ENCODE results near the gene CYRIA.

DNA sequence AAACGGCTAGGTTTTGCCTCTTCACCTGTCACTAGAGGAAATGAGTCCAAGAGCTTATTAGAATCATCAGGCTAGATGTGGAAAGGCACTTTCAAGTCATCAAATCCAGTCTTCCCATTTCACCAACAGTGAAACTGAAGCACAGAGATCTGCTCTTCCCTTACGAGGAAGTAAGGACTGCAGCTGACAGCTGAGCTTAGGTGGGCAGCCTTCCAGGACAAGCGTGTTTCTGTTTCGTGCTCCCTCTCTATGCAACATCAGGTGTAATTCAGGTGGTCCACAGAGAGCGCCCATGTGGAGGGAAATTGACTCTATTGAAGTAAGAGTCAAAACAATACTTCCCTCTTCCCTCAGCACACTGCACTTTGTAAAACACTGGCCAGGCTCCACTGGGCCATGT is 5.5 kb downstream of the CYRIA start:
- TF ChIP-seq, protein P1, sequence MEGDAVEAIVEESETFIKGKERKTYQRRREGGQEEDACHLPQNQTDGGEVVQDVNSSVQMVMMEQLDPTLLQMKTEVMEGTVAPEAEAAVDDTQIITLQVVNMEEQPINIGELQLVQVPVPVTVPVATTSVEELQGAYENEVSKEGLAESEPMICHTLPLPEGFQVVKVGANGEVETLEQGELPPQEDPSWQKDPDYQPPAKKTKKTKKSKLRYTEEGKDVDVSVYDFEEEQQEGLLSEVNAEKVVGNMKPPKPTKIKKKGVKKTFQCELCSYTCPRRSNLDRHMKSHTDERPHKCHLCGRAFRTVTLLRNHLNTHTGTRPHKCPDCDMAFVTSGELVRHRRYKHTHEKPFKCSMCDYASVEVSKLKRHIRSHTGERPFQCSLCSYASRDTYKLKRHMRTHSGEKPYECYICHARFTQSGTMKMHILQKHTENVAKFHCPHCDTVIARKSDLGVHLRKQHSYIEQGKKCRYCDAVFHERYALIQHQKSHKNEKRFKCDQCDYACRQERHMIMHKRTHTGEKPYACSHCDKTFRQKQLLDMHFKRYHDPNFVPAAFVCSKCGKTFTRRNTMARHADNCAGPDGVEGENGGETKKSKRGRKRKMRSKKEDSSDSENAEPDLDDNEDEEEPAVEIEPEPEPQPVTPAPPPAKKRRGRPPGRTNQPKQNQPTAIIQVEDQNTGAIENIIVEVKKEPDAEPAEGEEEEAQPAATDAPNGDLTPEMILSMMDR (IDR thresholded peaks at IDR 0.05; ENCODE audit: low read depth, low read length) = no peak
- no peak for TF ChIP-seq EZH2phosphoT487 (IDR thresholded peaks at IDR 0.05; ENCODE audit: low read depth)

All from OCI-LY3 (cell line).